ENCODE measurements around the gene ITGB3. TPM values are rescaled to one million over a fixed set of nuclear protein-coding genes. Genes with fewer than 3 reads are reported as not detected.
"Not testable (repeated sequence)": the region's sequence is repeated elsewhere in the genome, so short reads cannot be mapped to it uniquely, and the experiment has no call there.

The ITGB3 gene
- total RNA-seq, 4 donors from 2014 or later, result 48.6 to 61.5 (median 54.9) TPM

GRCh38 chr17:47266782-47267181 is 13.2 kb downstream of the ITGB3 start:
- H3K4me1 ChIP-seq, result peaks cover 25 to 61% (median 35%) of the 10 kb centered on the region in 4 donors
- 76% methylated on average over 6 of the region's 6 CpGs for WGBS
- intact Hi-C loops (cut with DNase I), result no loop called here

DNA sequence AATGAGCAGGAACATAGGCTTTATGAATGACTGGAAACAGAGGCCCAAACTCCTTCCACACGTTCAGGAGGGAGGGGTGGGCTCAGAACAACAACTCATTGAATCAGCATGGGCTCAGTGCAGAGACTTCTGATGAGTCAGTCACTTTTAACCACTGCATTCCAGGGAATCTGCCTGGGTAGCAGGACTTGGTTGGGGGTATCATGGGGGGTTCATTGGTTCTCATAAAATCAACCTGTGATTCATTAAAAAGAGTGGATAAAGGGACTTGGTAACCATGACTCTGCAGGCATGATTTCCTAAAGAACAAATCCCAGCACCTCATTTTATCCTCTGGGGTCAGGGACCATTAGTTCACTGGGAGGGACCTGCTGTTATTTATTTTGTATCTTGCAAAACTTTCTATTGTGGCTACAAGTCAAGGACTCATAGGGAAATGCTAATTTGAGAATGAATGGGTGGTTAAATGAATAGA is 13.8 kb downstream of the ITGB3 start:
- DNase-seq (ENCODE audit: extremely low spot score), result no peak
- no peak overlapping the region for H3K4me3 ChIP-seq
- no peaks in the 10 kb centered on the region for H3K36me3 ChIP-seq
- peak overlapping the region in 2 of 4 donors; percentile 3 to 41 for H3K27ac ChIP-seq (replicated peaks in 1 of 4)
- WGBS, result 43% methylated on average over 1 of the region's 1 CpG
- TF ChIP-seq POLR2A (IDR thresholded peaks at IDR 0.05; ENCODE audit: low read depth), result no peak
- TF ChIP-seq EP300 (IDR thresholded peaks at IDR 0.05), result no peak
- no peak for TF ChIP-seq POLR2AphosphoS5 (IDR thresholded peaks at IDR 0.05)
- TF ChIP-seq CTCF (IDR thresholded peaks at IDR 0.05), result no peak
- intact Hi-C loops (cut with DNase I), result no loop called here
- peaks cover 25 to 56% (median 34%) of the 10 kb centered on the region in 4 donors for H3K4me1 ChIP-seq
- no peaks in the 10 kb centered on the region for H3K27me3 ChIP-seq
- no peaks in the 10 kb centered on the region for H3K9me3 ChIP-seq

More at GRCh38 chr17:47266782-47267181, 13.2 kb downstream of the ITGB3 start:
- Histone ChIP-seq H3K4me3 (no peak overlapping the region), H3K9me3 (no peaks in the 10 kb centered on the region), H3K27me3 (no peaks in the 10 kb centered on the region), H3K27ac (replicated peaks in 1 of 4) (peak overlapping the region in 3 of 4 donors; percentile 36 to 41 (median 40)), H3K36me3 (no peaks in the 10 kb centered on the region)
- no peak for DNase-seq (ENCODE audit: extremely low spot score)
- TF ChIP-seq CTCF (IDR thresholded peaks at IDR 0.05), result no peak
- no peak for TF ChIP-seq POLR2A (IDR thresholded peaks at IDR 0.05; ENCODE audit: low read depth)
- no peak for TF ChIP-seq POLR2AphosphoS5 (IDR thresholded peaks at IDR 0.05)
- TF ChIP-seq EP300 (IDR thresholded peaks at IDR 0.05), result no peak

DNA sequence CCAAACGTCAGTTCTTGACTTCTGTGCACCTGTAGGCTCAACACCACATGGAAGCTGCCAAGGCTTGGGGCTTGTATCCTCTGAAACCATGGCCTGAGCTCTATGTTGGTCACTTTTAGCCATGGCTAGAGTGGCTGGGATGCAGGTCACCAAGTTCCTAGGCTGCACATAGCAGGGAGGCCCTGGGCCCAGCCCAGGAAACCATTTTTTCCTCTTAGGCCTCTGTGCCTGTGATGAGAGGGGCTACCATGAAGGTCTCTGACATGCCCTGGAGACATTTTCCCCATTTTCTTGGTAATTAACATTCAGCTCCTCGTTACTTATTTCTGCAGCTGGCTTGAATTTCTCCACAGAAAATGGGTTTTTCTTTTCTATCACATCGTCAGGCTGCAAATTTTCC is 15.3 kb downstream of the ITGB3 start:
- WGBS, result 92% methylated on average over 3 of the region's 3 CpGs
- H3K27ac ChIP-seq (replicated peaks in 1 of 4); intact Hi-C loops (cut with DNase I); H3K9me3 ChIP-seq; DNase-seq (ENCODE audit: extremely low spot score); H3K36me3 ChIP-seq; H3K4me3 ChIP-seq; H3K27me3 ChIP-seq: not testable (repeated sequence)
- H3K4me1 ChIP-seq, result peaks cover 21 to 51% (median 31%) of the 10 kb centered on the region in 4 donors

DNA sequence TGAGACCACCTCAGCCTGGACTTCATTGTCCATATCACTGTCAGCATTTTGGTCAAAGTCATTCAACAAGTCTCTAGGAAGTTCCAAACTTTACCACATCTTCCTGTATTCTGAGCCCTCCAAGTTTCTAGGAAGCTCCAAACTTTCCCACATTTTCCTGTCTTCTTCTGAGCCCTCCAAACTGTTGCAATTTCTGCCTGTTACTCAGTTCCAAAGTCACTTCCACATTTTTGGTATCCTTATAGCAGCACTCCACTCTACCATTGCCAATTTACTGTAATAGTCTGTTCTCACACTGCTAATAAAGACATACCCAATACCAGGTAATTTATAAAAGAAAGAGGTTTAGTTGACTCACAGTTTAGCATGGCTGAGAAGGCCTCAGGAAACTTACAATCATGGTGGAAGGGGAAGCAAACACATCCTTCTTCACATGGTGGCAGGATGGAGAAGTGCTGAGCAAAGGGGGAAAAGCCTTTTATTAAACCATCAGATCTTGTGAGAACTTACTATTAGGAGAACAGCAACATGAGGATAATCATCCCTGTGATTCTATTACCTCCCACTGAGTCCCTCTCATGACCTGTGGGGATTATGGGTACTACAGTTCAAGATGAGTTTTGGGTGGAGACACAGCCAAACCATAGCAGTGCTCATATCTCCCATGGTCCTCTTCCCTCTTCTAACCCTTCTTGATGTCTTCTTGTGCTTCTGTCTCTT is 16.1 kb downstream of the ITGB3 start:
- H3K36me3 ChIP-seq; intact Hi-C loops (cut with DNase I); DNase-seq (ENCODE audit: extremely low spot score); H3K27me3 ChIP-seq; H3K9me3 ChIP-seq; H3K4me3 ChIP-seq: not testable (repeated sequence)
- Histone ChIP-seq H3K4me1 (peaks cover 25 to 51% (median 39%) of the 10 kb centered on the region in 4 donors), H3K27ac (replicated peaks in 1 of 4) (peak overlapping the region in 1 of 4 donors; percentile 10)

- H3K9me3 ChIP-seq, result no peaks in the 10 kb centered on the region
- WGBS, result 95% methylated on average over 2 of the region's 2 CpGs
- TF ChIP-seq CTCF (IDR thresholded peaks at IDR 0.05) (no peak), POLR2AphosphoS5 (IDR thresholded peaks at IDR 0.05) (no peak), EP300 (IDR thresholded peaks at IDR 0.05) (no peak), POLR2A (IDR thresholded peaks at IDR 0.05; ENCODE audit: low read depth) (no peak)
- intact Hi-C loops (cut with DNase I), result no loop called here
- no peak for DNase-seq (ENCODE audit: extremely low spot score)
- H3K4me3 ChIP-seq, result no peak overlapping the region
- peaks cover 28 to 54% (median 46%) of the 10 kb centered on the region in 4 donors for H3K4me1 ChIP-seq
- no peaks in the 10 kb centered on the region for H3K27me3 ChIP-seq
- peak overlapping the region in 1 of 4 donors; percentile 10 for H3K27ac ChIP-seq (replicated peaks in 1 of 4)
- H3K36me3 ChIP-seq, result no peaks in the 10 kb centered on the region
Observed at GRCh38 chr17:47270946-47271705, 17.5 kb downstream of the ITGB3 start.

All from esophagus muscularis mucosa (tissue), 4 donors.